ENCODE results near the gene FOXC2. TPM values are rescaled to one million over a fixed set of nuclear protein-coding genes. Genes with fewer than 3 reads are reported as not detected.

Gene FOXC2
- total RNA-seq, 4 donors from 2014 or later, result 0.38 TPM; not detected in 3

DNA sequence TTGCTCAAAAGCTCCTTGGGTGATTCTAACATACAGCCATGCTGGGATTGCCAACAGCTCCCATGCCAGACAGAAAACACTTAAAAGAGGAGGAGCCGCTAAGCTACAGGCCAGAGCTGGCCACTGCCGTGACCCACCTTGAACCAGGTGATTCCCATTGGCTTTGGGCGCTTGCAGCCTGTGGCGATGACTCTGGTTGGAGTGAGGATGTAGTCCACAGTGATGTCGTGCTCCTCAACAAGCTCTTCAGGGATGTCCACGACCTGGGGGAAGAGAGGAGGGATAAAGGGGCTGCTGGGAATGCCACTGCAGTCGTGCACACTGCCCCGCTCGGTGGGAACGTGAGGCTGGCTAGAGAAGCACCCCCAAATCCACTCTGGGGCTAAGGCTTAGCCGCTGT is 25.1 kb upstream of the FOXC2 start:
- no peak for TF ChIP-seq CTCF (IDR thresholded peaks at IDR 0.05; ENCODE audit: low read depth)

GRCh38 chr16:86542756-86543750 is 23.6 kb upstream of the FOXC2 start:
- TF ChIP-seq CTCF (IDR thresholded peaks at IDR 0.05; ENCODE audit: low read depth), result no peak

- no peak for TF ChIP-seq CTCF (IDR thresholded peaks at IDR 0.05; ENCODE audit: low read depth)
Measured at GRCh38 chr16:86545481-86545880, 21.1 kb upstream of the FOXC2 start.

DNA sequence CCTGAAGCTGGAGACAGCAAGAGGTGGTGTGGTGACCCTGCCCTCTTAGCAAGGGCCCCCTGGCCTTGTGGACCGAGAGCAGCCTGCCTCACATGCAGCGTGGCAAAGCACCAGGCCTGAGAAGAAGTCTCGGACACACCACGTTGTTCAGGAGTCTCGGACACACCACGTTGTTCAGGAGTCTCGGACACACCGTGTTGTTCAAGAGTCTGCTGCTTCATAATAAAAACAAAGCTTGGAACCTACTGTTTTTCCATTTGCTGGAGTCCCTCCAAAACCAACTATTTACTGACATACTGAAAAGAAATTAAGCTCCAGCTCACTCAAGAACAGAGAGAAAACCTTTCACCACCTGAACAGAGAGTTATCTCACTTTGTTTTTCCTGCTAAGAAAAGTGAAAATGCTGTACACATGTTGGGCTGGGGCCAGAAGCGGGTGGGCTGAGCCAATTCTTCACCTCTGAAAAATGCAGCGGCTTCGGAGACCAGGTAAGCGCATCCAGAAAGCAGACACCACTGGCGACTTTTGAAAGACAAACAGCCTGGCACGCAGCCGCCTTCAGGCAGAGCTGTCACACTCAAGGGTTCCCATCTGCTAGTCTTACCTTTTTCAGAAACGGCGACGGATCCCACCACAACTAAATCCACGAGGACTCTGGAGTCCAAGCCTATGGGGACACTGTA is 20.5 kb upstream of the FOXC2 start:
- TF ChIP-seq CTCF (IDR thresholded peaks at IDR 0.05; ENCODE audit: low read depth), result no peak

GRCh38 chr16:86546638-86547013 is 20.0 kb upstream of the FOXC2 start:
- no peak for TF ChIP-seq CTCF (IDR thresholded peaks at IDR 0.05; ENCODE audit: low read depth)

- no peak for TF ChIP-seq CTCF (IDR thresholded peaks at IDR 0.05; ENCODE audit: low read depth)
Measured at GRCh38 chr16:86547286-86547685, 19.3 kb upstream of the FOXC2 start.

All from subcutaneous adipose tissue (tissue), 4 donors.